ENCODE data around the gene ELP2.
"Not testable (repeated sequence)": the region's sequence is repeated elsewhere in the genome, so short reads cannot be mapped to it uniquely, and the experiment has no call there.

ELP2 gene, protein sequence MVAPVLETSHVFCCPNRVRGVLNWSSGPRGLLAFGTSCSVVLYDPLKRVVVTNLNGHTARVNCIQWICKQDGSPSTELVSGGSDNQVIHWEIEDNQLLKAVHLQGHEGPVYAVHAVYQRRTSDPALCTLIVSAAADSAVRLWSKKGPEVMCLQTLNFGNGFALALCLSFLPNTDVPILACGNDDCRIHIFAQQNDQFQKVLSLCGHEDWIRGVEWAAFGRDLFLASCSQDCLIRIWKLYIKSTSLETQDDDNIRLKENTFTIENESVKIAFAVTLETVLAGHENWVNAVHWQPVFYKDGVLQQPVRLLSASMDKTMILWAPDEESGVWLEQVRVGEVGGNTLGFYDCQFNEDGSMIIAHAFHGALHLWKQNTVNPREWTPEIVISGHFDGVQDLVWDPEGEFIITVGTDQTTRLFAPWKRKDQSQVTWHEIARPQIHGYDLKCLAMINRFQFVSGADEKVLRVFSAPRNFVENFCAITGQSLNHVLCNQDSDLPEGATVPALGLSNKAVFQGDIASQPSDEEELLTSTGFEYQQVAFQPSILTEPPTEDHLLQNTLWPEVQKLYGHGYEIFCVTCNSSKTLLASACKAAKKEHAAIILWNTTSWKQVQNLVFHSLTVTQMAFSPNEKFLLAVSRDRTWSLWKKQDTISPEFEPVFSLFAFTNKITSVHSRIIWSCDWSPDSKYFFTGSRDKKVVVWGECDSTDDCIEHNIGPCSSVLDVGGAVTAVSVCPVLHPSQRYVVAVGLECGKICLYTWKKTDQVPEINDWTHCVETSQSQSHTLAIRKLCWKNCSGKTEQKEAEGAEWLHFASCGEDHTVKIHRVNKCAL

GRCh38 chr18:36129300-36130038 lies at the start of gene ELP2, which contains the start of gene SLC39A6:
Gene ELP2, plus strand, starts transcription at chr18:36129899. Its CDS starts 35 bp downstream, at chr18:36129934.
Gene SLC39A6, minus strand, starts transcription at chr18:36129340. Its CDS starts 2,333 bp downstream, at chr18:36127007.
- peak; percentile 97 for DNase-seq

- not testable (repeated sequence) for DNase-seq
These were observed 48.6 kb upstream of the ELP2 start for GRCh38 chr18:36081118-36081517.

DNA sequence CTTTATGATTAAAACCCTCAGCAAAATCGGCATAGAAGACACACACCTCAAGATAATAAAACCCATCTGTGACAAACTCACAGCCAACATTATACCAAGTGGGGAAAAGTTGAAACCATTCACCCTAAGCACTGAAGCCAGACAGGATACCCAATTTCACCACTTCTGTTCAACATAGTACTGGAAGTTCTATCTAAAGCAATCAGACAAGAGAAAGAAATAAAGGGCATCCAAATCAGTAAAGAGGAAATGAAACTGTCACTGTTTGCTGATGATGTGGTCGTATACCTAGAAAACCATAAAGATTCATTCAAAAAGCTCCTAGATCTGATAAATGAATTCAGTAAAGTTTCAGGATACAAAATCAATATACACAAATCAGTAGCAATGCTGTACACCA lies 46.0 kb upstream of the ELP2 start:
- DNase-seq, result no peak

DNA sequence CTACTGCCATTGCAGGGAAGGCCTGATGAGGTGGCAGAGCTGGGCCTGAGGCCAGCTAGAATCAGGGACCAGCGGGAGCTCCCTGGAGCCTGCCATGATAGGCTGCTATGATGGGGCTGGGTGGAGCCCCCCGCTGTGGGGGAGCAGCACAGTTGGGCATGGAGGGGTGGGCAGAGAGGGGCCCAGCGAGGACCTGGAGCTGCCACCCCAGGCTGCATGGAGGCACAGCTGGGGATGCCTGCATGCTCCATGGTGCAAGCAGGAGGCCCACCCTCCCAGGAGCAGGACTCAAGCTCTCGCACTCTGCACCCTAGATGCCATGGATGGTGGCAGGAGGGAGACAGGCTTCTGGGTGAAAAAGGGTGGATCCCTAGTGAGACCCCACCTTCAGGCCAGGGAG lies 44.5 kb upstream of the ELP2 start:
- DNase-seq, result no peak

DNA sequence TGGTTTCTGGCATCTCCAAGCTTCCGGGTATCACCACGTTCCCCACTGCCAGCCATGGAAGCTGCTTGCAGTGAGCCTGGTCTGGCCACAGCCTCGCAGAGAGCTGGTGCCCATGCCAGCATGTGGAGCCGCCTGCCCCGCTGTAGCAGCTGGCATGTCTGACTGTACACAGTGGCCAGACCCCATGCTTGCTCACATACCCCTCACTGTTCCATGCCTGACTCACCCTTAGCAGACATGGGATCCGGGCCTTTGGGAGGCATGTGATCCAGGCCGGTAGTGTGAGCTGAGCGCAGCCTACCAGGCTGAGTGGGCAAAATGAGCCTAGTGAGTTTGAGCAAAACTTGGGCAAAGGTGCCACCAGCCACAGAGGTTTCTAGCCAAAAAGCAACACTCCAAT lies 43.5 kb upstream of the ELP2 start:
- no peak for DNase-seq

GRCh38 chr18:36088256-36088655 lies 41.4 kb upstream of the ELP2 start:
- DNase-seq, result no peak

- DNase-seq, result no peak
These were observed 40.7 kb upstream of the ELP2 start for GRCh38 chr18:36089001-36089400.

GRCh38 chr18:36092116-36092515 lies 37.6 kb upstream of the ELP2 start:
- not testable (repeated sequence) for DNase-seq

- DNase-seq, result no peak
These were observed 35.3 kb upstream of the ELP2 start for GRCh38 chr18:36094431-36094830.

GRCh38 chr18:36095936-36096519 lies 33.7 kb upstream of the ELP2 start:
- DNase-seq, result peak; percentile 85

DNA sequence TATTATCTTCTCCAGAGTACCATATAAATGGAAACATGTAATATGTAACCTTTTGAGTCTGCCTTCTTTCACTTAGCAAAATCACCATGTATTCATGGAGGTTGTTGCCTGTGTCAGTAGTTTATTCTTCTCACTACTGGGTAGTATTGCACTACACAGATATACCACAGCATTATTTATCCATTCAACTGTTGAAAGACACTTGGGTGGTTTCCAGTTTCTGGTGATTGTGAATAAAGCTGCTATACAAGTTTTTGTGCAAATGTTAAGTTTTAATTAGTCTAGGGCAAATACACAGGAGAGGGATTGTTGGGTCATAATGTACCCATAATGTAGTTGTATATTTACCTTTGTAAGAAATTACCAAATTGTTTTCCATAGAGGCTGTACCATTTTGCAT lies 32.7 kb upstream of the ELP2 start:
- DNase-seq, result no peak

DNA sequence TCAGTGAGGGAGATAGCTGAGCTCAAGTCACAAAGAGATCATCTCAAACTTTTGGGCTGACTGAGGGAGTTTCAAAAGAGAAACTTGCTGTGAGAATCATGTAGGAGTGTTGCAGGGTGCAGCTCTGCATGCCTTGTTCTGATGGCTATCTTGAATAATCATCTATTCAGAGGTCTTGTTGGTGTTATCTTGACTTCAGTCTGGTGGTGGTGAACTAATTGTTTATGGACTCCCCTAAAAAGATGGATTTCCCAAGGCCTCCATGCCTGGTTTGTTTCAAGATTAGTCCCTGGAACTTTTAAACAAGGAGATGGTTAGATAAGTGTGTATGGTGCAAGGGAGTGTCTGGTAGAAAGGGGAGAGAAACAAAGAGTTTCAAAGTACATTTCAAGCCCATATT lies 30.4 kb upstream of the ELP2 start:
- no peak for DNase-seq

DNA sequence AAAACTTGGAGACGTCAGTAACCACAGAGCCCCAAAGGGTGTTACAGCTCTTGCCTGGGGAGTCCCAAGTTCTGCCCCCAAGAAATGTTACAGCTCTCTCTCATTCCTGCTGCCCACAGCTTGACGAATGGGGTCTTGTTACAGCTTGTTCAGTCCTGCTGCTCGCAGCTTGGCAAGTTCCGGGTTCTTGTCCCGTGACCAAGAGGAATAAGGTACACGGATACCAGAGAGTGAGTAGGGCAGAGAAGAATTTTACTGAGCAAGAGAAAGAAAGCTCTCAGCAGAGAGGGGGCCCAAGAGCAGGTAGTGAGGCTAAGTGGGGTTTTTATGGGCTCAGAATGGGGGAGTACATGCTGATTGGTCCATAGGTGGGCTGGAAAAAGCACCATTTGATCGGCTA lies 27.8 kb upstream of the ELP2 start:
- no peak for DNase-seq

GRCh38 chr18:36104749-36105148 lies 24.9 kb upstream of the ELP2 start:
- DNase-seq, result no peak

DNA sequence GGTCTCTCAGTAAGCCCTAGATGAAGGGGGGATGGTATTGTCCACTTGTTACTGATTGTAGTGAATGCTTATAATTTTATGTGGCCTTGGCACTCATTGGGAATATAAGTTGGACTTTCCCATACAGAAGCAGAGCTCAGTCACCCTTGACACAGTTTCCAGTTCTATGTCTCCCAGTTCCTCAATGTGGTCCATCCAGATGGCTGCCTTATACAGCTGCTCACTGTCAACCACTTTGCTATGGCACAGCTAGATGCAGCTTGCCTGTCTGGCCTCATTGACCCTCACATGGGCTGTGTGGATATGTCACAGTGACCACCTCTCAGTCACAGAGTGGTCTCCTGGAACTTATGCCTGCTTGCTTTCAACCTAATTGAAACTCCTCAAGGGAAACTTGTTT lies 22.2 kb upstream of the ELP2 start:
- DNase-seq, result no peak

DNA sequence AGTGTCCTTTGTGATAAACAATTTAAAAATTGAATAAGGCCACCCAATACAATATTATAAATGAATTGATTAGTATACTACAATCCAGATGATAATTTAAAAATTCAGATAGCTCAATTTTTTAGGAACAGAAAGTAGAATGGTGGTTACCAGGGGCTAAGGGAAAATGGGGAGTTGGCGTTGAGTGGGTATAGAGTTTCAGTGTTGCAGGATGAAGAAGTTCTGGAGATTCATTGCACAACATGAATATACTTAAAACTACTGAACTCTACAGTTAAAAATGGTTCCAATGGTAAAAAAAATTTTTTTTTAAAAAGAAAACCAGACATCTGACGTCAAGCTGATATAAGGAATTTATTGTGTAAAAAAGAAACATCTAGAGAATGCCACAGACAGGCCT lies 21.5 kb upstream of the ELP2 start:
- no peak for DNase-seq

DNA sequence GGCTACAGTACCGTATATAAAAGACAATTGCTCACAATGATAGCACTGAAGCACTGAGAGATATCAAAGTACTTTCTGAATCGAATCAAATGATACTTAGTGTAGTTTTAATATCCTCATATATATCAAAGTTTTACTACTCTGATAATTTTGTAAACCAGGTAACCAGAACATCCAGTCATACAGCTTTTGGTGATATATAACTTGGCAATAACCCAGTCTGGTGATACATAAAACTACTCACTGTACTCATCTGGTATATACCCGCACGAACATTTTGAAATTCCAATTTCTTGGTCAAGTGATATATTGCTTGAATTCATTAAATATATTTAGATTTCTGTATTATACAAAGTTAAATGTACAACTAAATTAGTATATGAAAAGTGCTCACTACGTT lies 21.1 kb upstream of the ELP2 start:
- no peak for DNase-seq

DNA sequence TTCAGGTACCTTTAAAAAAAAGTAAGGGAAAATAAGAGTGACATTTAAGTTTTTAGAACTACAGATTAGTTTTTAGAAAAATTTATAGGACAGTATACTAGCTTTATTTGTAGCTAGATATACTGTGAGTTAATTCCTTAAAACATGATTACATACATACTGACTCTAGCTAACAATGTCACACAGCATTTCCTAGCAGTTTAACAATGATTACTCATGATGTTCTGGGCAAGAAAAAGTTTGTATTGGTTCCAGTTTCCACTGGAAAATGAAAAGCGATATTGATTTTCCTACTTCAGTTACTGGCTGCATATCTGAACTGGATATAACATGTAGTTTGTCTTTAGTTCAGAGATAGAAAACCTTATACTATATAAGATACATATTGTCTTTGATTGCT lies 20.0 kb upstream of the ELP2 start:
- DNase-seq, result no peak

DNA sequence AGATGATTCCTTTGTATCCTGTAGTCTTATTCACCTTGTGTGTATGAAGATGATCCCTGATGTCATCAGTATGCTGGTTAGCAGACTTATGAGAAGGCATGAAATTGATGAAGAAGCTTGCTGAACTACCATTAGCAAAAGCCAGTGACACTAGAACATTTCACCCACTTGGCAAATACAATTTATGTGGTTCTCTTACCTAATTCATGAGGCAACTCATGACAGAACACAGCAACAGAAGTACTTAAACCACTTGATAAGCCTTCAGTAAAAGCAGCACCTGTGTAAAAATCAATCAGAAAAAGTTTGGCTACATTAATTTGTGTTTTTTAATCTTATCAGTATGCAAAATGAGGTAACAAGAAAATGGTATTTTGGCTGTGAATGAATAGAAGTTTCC lies 17.4 kb upstream of the ELP2 start:
- DNase-seq, result no peak

- DNase-seq, result no peak
These were observed 15.4 kb upstream of the ELP2 start for GRCh38 chr18:36114251-36114650.

GRCh38 chr18:36114738-36115137 lies 15.0 kb upstream of the ELP2 start:
- no peak for DNase-seq

GRCh38 chr18:36116771-36117170 lies 12.9 kb upstream of the ELP2 start:
- DNase-seq, result not testable (repeated sequence)

GRCh38 chr18:36120297-36120696 lies 9.4 kb upstream of the ELP2 start:
- peak; percentile 34 for DNase-seq

All from NCI-H510A treated with DMSO at 0.1 percent for 48 hours (cell line).